IMR-90 (cell line): ENCODE measurements around the gene LPXN.

Experiments used
- BHLHE40 ChIP-seq: fragments of 150-350 bp; IDR thresholded peaks from 2 replicates; pipeline ENCODE4 v1.6.1; 2016; ENCODE audit warnings: mild to moderate bottlenecking, low read depth, low read length
- CEBPB ChIP-seq: IDR thresholded peaks from 2 replicates; pipeline ENCODE4 v1.6.1; 2012; ENCODE audit warnings: low read depth, low read length, improper control_type of control experiment
- MXI1 ChIP-seq: IDR thresholded peaks from 2 replicates; pipeline ENCODE4 v1.6.1; 2012; ENCODE audit warnings: low read depth, mild to moderate bottlenecking, low read length, moderate library complexity, borderline replicate concordance
- POLR2A ChIP-seq: IDR thresholded peaks from 2 replicates; pipeline ENCODE4 v1.6.1; 2012; ENCODE audit warnings: mild to moderate bottlenecking, low read depth, low read length
- RAD21 ChIP-seq: IDR thresholded peaks from 2 replicates; pipeline ENCODE4 v1.6.1; 2012; ENCODE audit warnings: low read length, improper control_type of control experiment
- RFX5 ChIP-seq: IDR thresholded peaks from 2 replicates; pipeline ENCODE4 v1.8.0; 2012; ENCODE audit warnings: low read depth, mild to moderate bottlenecking, low read length, moderate library complexity
- TF ChIP-seq, protein P1 (sequence below): conservative IDR thresholded peaks from 2 replicates; pipeline ENCODE4 v1.5.1; 2012; ENCODE audit warnings: mild to moderate bottlenecking, low read depth, low read length, improper control_type of control experiment

DNA sequence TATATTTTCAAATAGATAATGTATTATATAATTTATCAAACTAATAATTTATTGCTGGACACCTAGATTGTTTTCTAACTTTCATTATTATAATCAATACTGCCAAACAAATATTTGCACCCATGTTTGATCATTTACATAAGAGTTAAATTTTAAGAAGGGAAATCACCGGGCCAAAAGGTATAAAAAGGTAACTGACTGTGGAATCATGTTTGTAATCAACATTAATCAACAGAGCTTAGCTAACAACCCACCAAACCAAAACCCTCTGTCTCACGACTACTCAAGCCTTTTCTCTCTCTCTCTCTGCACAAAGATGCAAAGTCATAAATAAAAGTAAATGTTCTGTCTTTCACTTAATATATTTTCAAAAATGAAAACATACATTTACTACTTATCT lies 14.8 kb downstream of the LPXN start:
- TF ChIP-seq RAD21 (no peak), BHLHE40 (no peak), RFX5 (no peak), CEBPB (no peak), MXI1 (no peak), POLR2A (no peak)
- TF ChIP-seq, protein P1, sequence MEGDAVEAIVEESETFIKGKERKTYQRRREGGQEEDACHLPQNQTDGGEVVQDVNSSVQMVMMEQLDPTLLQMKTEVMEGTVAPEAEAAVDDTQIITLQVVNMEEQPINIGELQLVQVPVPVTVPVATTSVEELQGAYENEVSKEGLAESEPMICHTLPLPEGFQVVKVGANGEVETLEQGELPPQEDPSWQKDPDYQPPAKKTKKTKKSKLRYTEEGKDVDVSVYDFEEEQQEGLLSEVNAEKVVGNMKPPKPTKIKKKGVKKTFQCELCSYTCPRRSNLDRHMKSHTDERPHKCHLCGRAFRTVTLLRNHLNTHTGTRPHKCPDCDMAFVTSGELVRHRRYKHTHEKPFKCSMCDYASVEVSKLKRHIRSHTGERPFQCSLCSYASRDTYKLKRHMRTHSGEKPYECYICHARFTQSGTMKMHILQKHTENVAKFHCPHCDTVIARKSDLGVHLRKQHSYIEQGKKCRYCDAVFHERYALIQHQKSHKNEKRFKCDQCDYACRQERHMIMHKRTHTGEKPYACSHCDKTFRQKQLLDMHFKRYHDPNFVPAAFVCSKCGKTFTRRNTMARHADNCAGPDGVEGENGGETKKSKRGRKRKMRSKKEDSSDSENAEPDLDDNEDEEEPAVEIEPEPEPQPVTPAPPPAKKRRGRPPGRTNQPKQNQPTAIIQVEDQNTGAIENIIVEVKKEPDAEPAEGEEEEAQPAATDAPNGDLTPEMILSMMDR: no peak
